Inferior parietal cortex (tissue), 1 donor: ENCODE results near the gene AKT1.
"Not testable (repeated sequence)": the region's sequence is repeated elsewhere in the genome, so short reads cannot be mapped to it uniquely, and the experiment has no call there.

Experiments used
- DNase-seq: peaks from one replicate; pipeline ENCODE4 v3.0.0-alpha.2; 2016; ENCODE audit errors: extremely low spot score

Gene AKT1

GRCh38 chr14:104753528-104754212, 41.9 kb downstream of the AKT1 start:
- no peak for DNase-seq

GRCh38 chr14:104752735-104753527, 42.6 kb downstream of the AKT1 start, which contains the start of gene SIVA1:
SIVA1 (plus strand) TSS chr14:104753147; CDS start chr14:104753202, 55 bp downstream.
- peak; percentile 97 for DNase-seq

GRCh38 chr14:104752423-104752734, 43.2 kb downstream of the AKT1 start:
- peak; percentile 91 for DNase-seq

GRCh38 chr14:104751539-104752422, 43.8 kb downstream of the AKT1 start:
- DNase-seq: no peak

GRCh38 chr14:104750753-104751057, 44.8 kb downstream of the AKT1 start:
- DNase-seq: not testable (repeated sequence)

GRCh38 chr14:104750056-104750752, 45.3 kb downstream of the AKT1 start:
- DNase-seq: no peak

- DNase-seq: peak; percentile 36
These were observed 46.4 kb downstream of the AKT1 start for GRCh38 chr14:104749111-104749649.

GRCh38 chr14:104747876-104748275, 47.7 kb downstream of the AKT1 start:
- DNase-seq: no peak

- DNase-seq: peak; percentile 29
These were observed 48.5 kb downstream of the AKT1 start for GRCh38 chr14:104746934-104747481.

GRCh38 chr14:104746071-104746545, 49.4 kb downstream of the AKT1 start:
- DNase-seq: no peak

- DNase-seq: no peak
These were observed 50.1 kb downstream of the AKT1 start for GRCh38 chr14:104745431-104745830.

GRCh38 chr14:104744484-104744883, 51.1 kb downstream of the AKT1 start:
- DNase-seq: no peak

- DNase-seq: no peak
These were observed 51.8 kb downstream of the AKT1 start for GRCh38 chr14:104743461-104744380.

- no peak for DNase-seq
These were observed 52.7 kb downstream of the AKT1 start for GRCh38 chr14:104742586-104743455.

GRCh38 chr14:104741803-104742251, 53.7 kb downstream of the AKT1 start:
- DNase-seq: no peak

GRCh38 chr14:104741108-104741802, 54.3 kb downstream of the AKT1 start:
- no peak for DNase-seq

GRCh38 chr14:104739546-104740516, 55.7 kb downstream of the AKT1 start:
- no peak for DNase-seq
